H1 (cell line): ENCODE measurements around the gene FBXL5. TPM values are rescaled to one million over a fixed set of nuclear protein-coding genes. Genes with fewer than 3 reads are reported as not detected.

ENCODE experiments used
- CTCF ChIA-PET: fragments of 300-600 bp; sonication (Branson Sonifier 250); formaldehyde crosslinking; loops from one replicate; lab custom pipeline; 2021; ENCODE audit not compliant: partially characterized antibody; lab: Charles Lee
- POLR2A ChIA-PET: fragments of 300-600 bp; sonication (Branson Sonifier 250); formaldehyde crosslinking; loops from one replicate; lab custom pipeline; 2021; ENCODE audit warnings: inconsistent platforms; ENCODE audit not compliant: partially characterized antibody; lab: Charles Lee
- DNase-seq, 2 experiments: peaks; one replicate each; pipeline versions ENCODE4 v3.0.0 to v3.0.0-alpha.2; 2010 to 2022; ENCODE audit warnings: low spot score in 2 of 2, low read depth in 1 of 2, mixed read lengths in 1 of 2
- FAIRE-seq: peaks from 2 replicates; lab custom pipeline; 2011; peaks lifted over from hg19 to GRCh38; lab: Jason Lieb, UNC
- H2AFZ ChIP-seq: 2 replicates; pipeline ENCODE4 v1.8.1; 2012; ENCODE audit warnings: low read length, inconsistent platforms
- H2AK5ac ChIP-seq: 2 replicates; pipeline ENCODE4 v1.6.1; 2013; ENCODE audit warnings: low read depth, low read length
- H2BK120ac ChIP-seq: replicated peaks from 2 replicates; pipeline ENCODE3; 2013; ENCODE audit warnings: low read depth, low read length, inconsistent platforms
- H2BK12ac ChIP-seq: 2 replicates; pipeline ENCODE4 v1.6.1; 2013; ENCODE audit warnings: low read depth, low read length
- H2BK15ac ChIP-seq: 2 replicates; pipeline ENCODE4 v1.6.1; 2013; ENCODE audit warnings: low read length
- H2BK20ac ChIP-seq: 2 replicates; pipeline ENCODE4 v1.6.1; 2013; ENCODE audit warnings: low read length
- H2BK5ac ChIP-seq: 2 replicates; pipeline ENCODE4 v1.6.1; 2013; ENCODE audit warnings: low read depth, low read length
- H3K14ac ChIP-seq: 2 replicates; pipeline ENCODE4 v1.6.1; 2013; ENCODE audit warnings: inconsistent platforms; ENCODE audit not compliant: insufficient read length
- H3K18ac ChIP-seq: 2 replicates; pipeline ENCODE4 v1.6.1; 2013; ENCODE audit warnings: low read length; ENCODE audit errors: extremely low read depth
- H3K23ac ChIP-seq: 2 replicates; pipeline ENCODE4 v1.6.1; 2013; ENCODE audit warnings: inconsistent platforms; ENCODE audit not compliant: insufficient read length
- H3K23me2 ChIP-seq: 2 replicates; pipeline ENCODE4 v1.6.1; 2013; ENCODE audit warnings: low read depth, low read length
- H3K27ac ChIP-seq: 2 replicates; pipeline ENCODE4 v1.6.1; 2011; ENCODE audit warnings: low read depth, low read length, inconsistent platforms
- H3K27me3 ChIP-seq, 4 experiments: replicated peaks in 1 of 4; 1 replicate in 1 of 4; 2 replicates in 3 of 4; pipeline versions ENCODE4 v1.6.1 to v1.8.1; 2011 to 2013; ENCODE audit warnings: low read length in 3 of 4, mild to moderate bottlenecking in 3 of 4, inconsistent platforms in 2 of 4, mixed read lengths in 2 of 4, moderate library complexity in 1 of 4; ENCODE audit not compliant: control insufficient read depth in 3 of 4, insufficient read depth in 3 of 4; ENCODE audit errors: extremely low read depth in 1 of 4
- H3K36me3 ChIP-seq, 4 experiments: 2 replicates each; pipeline versions ENCODE4 v1.6.1 to v1.8.1; 2011 to 2013; ENCODE audit warnings: mild to moderate bottlenecking in 4 of 4, low read length in 3 of 4, moderate library complexity in 2 of 4, control low read depth in 1 of 4, inconsistent platforms in 1 of 4; ENCODE audit not compliant: insufficient read depth in 4 of 4, control insufficient read depth in 2 of 4
- H3K4ac ChIP-seq: replicated peaks from 2 replicates; pipeline ENCODE3; 2013; ENCODE audit warnings: low read length, low read depth, mixed read lengths, inconsistent platforms; ENCODE audit not compliant: insufficient read length
- H3K4me1 ChIP-seq, 4 experiments: replicated peaks in 1 of 4; 1 replicate in 1 of 4; 2 replicates in 3 of 4; pipeline versions ENCODE4 v1.6.1 to v1.8.1; 2011 to 2013; ENCODE audit warnings: low read length in 3 of 4, inconsistent platforms in 2 of 4, mixed read lengths in 1 of 4; ENCODE audit not compliant: insufficient read depth in 4 of 4, control insufficient read depth in 3 of 4
- H3K4me2 ChIP-seq, 2 experiments: 2 replicates each; pipeline versions ENCODE4 v1.6.1 to v1.8.1; 2011 to 2013; ENCODE audit warnings: low read depth in 2 of 2, low read length in 2 of 2, control low read depth in 1 of 2, inconsistent platforms in 1 of 2, mild to moderate bottlenecking in 1 of 2; ENCODE audit not compliant: insufficient read depth in 1 of 2
- H3K4me3 ChIP-seq, 4 experiments: fragments of 200-600, 300-600 bp in 1 of 4; sonication (generic), shearing (Covaris generic), sonication (Bioruptor Twin) in 1 of 4; 2 replicates each; pipeline versions ENCODE4 v1.5.1 to v1.8.1; 2011 to 2016; ENCODE audit warnings: low read length in 4 of 4, low read depth in 3 of 4, control low read depth in 2 of 4, inconsistent platforms in 2 of 4, mild to moderate bottlenecking in 2 of 4, mixed read lengths in 1 of 4, moderate library complexity in 1 of 4; ENCODE audit not compliant: insufficient read depth in 2 of 4; ENCODE audit errors: extremely low read depth in 1 of 4
- H3K56ac ChIP-seq: replicated peaks from 2 replicates; pipeline ENCODE3; 2013; ENCODE audit warnings: low read depth, mild to moderate bottlenecking, mixed read lengths, low read length, inconsistent platforms; ENCODE audit not compliant: insufficient read length
- H3K79me1 ChIP-seq: 2 replicates; pipeline ENCODE4 v1.6.1; 2013; ENCODE audit warnings: low read depth, low read length, control low read depth
- H3K79me2 ChIP-seq, 2 experiments: 2 replicates each; pipeline versions ENCODE4 v1.6.1 to v1.8.1; 2012 to 2013; ENCODE audit warnings: low read length in 2 of 2, mild to moderate bottlenecking in 2 of 2, inconsistent platforms in 1 of 2; ENCODE audit not compliant: insufficient read depth in 2 of 2, control insufficient read depth in 1 of 2
- H3K9ac ChIP-seq, 4 experiments: replicated peaks in 1 of 4; 1 replicate in 1 of 4; 2 replicates in 3 of 4; pipeline versions ENCODE4 v1.6.1 to v1.8.1; 2011 to 2013; ENCODE audit warnings: low read depth in 3 of 4, low read length in 3 of 4, control low read depth in 2 of 4, mild to moderate bottlenecking in 2 of 4, moderate library complexity in 2 of 4, inconsistent platforms in 1 of 4; ENCODE audit errors: extremely low read depth in 1 of 4
- H3K9me3 ChIP-seq, 2 experiments: 2 replicates each; pipeline versions ENCODE4 v1.6.1 to v1.8.1; 2012 to 2013; ENCODE audit warnings: mild to moderate bottlenecking in 2 of 2, moderate library complexity in 2 of 2, control low read depth in 1 of 2, inconsistent platforms in 1 of 2, low read depth in 1 of 2, low read length in 1 of 2, mixed read lengths in 1 of 2; ENCODE audit not compliant: insufficient read depth in 2 of 2
- H4K20me1 ChIP-seq, 2 experiments: replicated peaks in 1 of 2; 2 replicates each; pipeline versions ENCODE3 to v1.8.1; 2011 to 2013; ENCODE audit warnings: inconsistent platforms in 2 of 2, low read length in 2 of 2, mild to moderate bottlenecking in 1 of 2; ENCODE audit not compliant: insufficient read depth in 2 of 2, control insufficient read depth in 1 of 2
- H4K5ac ChIP-seq: 2 replicates; pipeline ENCODE4 v1.6.1; 2013; ENCODE audit warnings: low read length, low read depth, mixed read lengths, inconsistent platforms; ENCODE audit not compliant: insufficient read length
- H4K8ac ChIP-seq: 2 replicates; pipeline ENCODE4 v1.8.0; 2013; ENCODE audit warnings: mild to moderate bottlenecking, moderate library complexity, low read length, inconsistent platforms; ENCODE audit not compliant: insufficient read depth; ENCODE audit errors: extremely low read depth
- H4K91ac ChIP-seq: replicated peaks from 2 replicates; pipeline ENCODE3; 2013; ENCODE audit warnings: low read length, mixed read lengths, inconsistent platforms; ENCODE audit not compliant: insufficient read length
- CEBPB ChIP-seq: IDR thresholded peaks from 2 replicates; pipeline ENCODE4 v1.6.1; 2012; ENCODE audit warnings: low read depth, low read length
- CHD2 ChIP-seq: IDR thresholded peaks from 2 replicates; pipeline ENCODE4 v1.6.1; 2012; ENCODE audit warnings: low read length, improper control_type of control experiment
- CREB1 ChIP-seq: IDR thresholded peaks from 2 replicates; pipeline ENCODE4 v1.6.1; 2012; ENCODE audit warnings: inconsistent platforms
- E2F6 ChIP-seq: IDR thresholded peaks from 2 replicates; pipeline ENCODE4 v1.6.1; 2012; ENCODE audit warnings: inconsistent platforms
- JUND ChIP-seq: IDR thresholded peaks from 2 replicates; pipeline ENCODE4 v1.6.1; 2011; ENCODE audit warnings: mild to moderate bottlenecking, improper control_type of control experiment, low read length
- NANOG ChIP-seq: IDR thresholded peaks from 2 replicates; pipeline ENCODE4 v1.6.1; 2011; ENCODE audit warnings: low read length, low read depth, mild to moderate bottlenecking, inconsistent platforms; ENCODE audit not compliant: insufficient read depth, poor library complexity, severe bottlenecking
- POLR2A ChIP-seq, 2 experiments: IDR thresholded peaks; 1 replicate in 1 of 2; 2 replicates in 1 of 2; pipeline ENCODE4 v1.6.1; 2011; ENCODE audit warnings: low read depth in 2 of 2, low read length in 2 of 2, mild to moderate bottlenecking in 2 of 2; ENCODE audit errors: control extremely low read depth in 1 of 2
- SIN3A ChIP-seq, 2 experiments: IDR thresholded peaks in 1 of 2; conservative IDR thresholded peaks in 1 of 2; 2 replicates each; pipeline ENCODE4 v1.6.1; 2011 to 2012; ENCODE audit warnings: low read length in 2 of 2, improper control_type of control experiment in 1 of 2, low read depth in 1 of 2, mild to moderate bottlenecking in 1 of 2
- SIX5 ChIP-seq: IDR thresholded peaks from 2 replicates; pipeline ENCODE4 v1.6.1; 2011; ENCODE audit warnings: mild to moderate bottlenecking, low read depth, low read length
- SP2 ChIP-seq: IDR thresholded peaks from 2 replicates; pipeline ENCODE4 v1.6.1; 2012; ENCODE audit warnings: mild to moderate bottlenecking, low read length, inconsistent platforms
- TAF7 ChIP-seq: optimal IDR thresholded peaks from 2 replicates; pipeline ENCODE3; 2011; ENCODE audit warnings: low read depth, mild to moderate bottlenecking, inconsistent platforms, low read length, moderate library complexity, borderline replicate concordance
- WGBS, 2 experiments: shearing (Covaris generic) in 1 of 2; methylation state at CpG; one replicate each; pipeline versions ENCODE4 v1.1.6 to v1.1.7; 2013 to 2015; ENCODE audit warnings: low lambda C conversion rate in 2 of 2, mixed read lengths in 2 of 2, inconsistent platforms in 1 of 2, low coverage in 1 of 2, missing lambda C conversion rate in 1 of 2; ENCODE audit not compliant: insufficient replicate concordance in 2 of 2, insufficient coverage in 1 of 2, insufficient read length in 1 of 2; ENCODE audit errors: extremely low coverage in 1 of 2, missing lambda C conversion rate in 1 of 2; 5-methylcytosine and 5-hydroxymethylcytosine counted together
- polyA plus RNA-seq, 7 experiments: library from polyadenylated mRNA; depleted of rRNA in 3 of 7; stranded (reverse) in 5 of 7; unstranded in 2 of 7; fragments of >200 nt in 5 of 7; fragments of 200-250 nt in 2 of 7; gene quantifications; 1 replicate in 5 of 7; 2 replicates in 1 of 7; 4 replicates in 1 of 7; pipeline versions ENCODE4 v1.2.1 to v1.2.3, GENCODE V29; 2011 to 2013; ENCODE audit warnings: missing spikeins in 2 of 7, mixed read lengths in 2 of 7
- total RNA-seq: library from RNA; stranded (reverse); fragmentation: NEBNext Ultra II Directional; extraction: Animal tissue kit (Norgen Biotek cat#: 25700); gene quantifications from 2 replicates; pipeline ENCODE4 v1.2.1, GENCODE V29; 2021

The FBXL5 gene
- total and polyA plus RNA-seq, 2 of the 8 experiments (the other 6 are each of a cell fraction or from before 2014, with no cell fraction given), result 34.6 to 62.7 TPM

GRCh38 chr4:15610855-15611254 is 44.3 kb downstream of the FBXL5 start:
- H3K18ac ChIP-seq, result no peak overlapping the region
- CTCF ChIA-PET, result interaction anchor here (0.6 to 1.3 kb wide), 2 partner anchors 11 to 67 kb away, joined by 3 read pairs; no protein-coding TSS in a partner anchor
- no peak overlapping the region for H3K4ac ChIP-seq
- no peak overlapping the region for H3K23ac ChIP-seq
- peaks cover 0 to 5% (median 0%) of the 10 kb centered on the region in 4 experiments; a peak in 2 of 8 replicates for H3K36me3 ChIP-seq
- TF ChIP-seq CEBPB (no peak), TAF7 (no peak), JUND (no peak), CHD2 (no peak), SP2 (no peak), SIX5 (no peak), E2F6 (no peak), POLR2A (IDR thresholded peaks at IDR 0.05; ENCODE audit: control extremely low read depth in 1 of 2, low read depth in 2 of 2, low read length in 2 of 2) (no peak), CREB1 (no peak), SIN3A (conservative IDR thresholded peaks at IDR 0.05 in 1 of 2, IDR thresholded peaks at IDR 0.05 in 1 of 2; ENCODE audit: low read depth in 1 of 2, low read length in 2 of 2) (no peak), NANOG (no peak)
- TF ChIP-seq, all 59 proteins: peak for 0
- Histone ChIP-seq H3K27me3 (no peaks in the 10 kb centered on the region), H3K4me1 (peaks cover 0 to 7% (median 1%) of the 10 kb centered on the region in 4 experiments; a peak in 2 of 7 replicates), H3K4me2 (no peak overlapping the region), H3K23me2 (no peaks in the 10 kb centered on the region), H3K9ac (no peak overlapping the region), H3K56ac (no peak overlapping the region), H2BK15ac (no peak overlapping the region), H3K9me3 (no peaks in the 10 kb centered on the region; a peak in 1 of 4 replicates), H2BK20ac (no peak overlapping the region), H3K4me3 (no peak overlapping the region), H4K5ac (no peak overlapping the region), H3K14ac (no peak overlapping the region), H2BK5ac (no peak overlapping the region), H4K8ac (no peak overlapping the region), H3K79me1 (no peaks in the 10 kb centered on the region; the same call in 1 of the 2 replicates), H2AK5ac (no peak overlapping the region), H4K91ac (no peak overlapping the region), H3K79me2 (no peaks in the 10 kb centered on the region), H2BK12ac (no peak overlapping the region), H3K27ac (no peak overlapping the region), H4K20me1 (no peaks in the 10 kb centered on the region), H2BK120ac (no peak overlapping the region), H2AFZ (no peak overlapping the region)
- FAIRE-seq, result no peak
- 96% methylated on average over 2 of the region's 2 CpGs; no CpG with 5 or more reads in 1 of the 2 experiments for WGBS, 2 experiments
- POLR2A ChIA-PET, result interaction anchor here (1.5 kb wide), 1 partner anchor 43 kb away, joined by 3 read pairs; no protein-coding TSS in a partner anchor
- DNase-seq, result no peak
